ENCODE measurements around the gene MELK.

MELK gene

DNA sequence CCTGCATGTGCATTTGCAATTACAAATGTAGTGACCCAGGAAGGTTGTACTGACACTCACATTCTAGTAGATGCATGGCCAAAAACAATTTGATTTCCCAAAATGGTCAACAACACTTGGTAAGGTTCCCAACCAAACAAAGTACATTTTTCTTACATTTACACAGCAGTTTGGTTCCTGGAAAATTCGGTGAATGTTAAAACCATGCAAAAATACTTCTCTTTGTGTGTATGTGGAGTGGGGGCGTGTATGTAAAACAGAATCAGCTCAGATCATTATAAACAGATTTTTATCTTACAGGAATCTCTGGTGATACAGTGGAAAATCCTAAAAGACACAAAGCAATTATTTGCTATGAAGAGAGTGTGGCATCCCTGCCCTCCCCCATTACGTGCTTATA is 25.1 kb upstream of the MELK start:
- TF ChIP-seq, protein P1, sequence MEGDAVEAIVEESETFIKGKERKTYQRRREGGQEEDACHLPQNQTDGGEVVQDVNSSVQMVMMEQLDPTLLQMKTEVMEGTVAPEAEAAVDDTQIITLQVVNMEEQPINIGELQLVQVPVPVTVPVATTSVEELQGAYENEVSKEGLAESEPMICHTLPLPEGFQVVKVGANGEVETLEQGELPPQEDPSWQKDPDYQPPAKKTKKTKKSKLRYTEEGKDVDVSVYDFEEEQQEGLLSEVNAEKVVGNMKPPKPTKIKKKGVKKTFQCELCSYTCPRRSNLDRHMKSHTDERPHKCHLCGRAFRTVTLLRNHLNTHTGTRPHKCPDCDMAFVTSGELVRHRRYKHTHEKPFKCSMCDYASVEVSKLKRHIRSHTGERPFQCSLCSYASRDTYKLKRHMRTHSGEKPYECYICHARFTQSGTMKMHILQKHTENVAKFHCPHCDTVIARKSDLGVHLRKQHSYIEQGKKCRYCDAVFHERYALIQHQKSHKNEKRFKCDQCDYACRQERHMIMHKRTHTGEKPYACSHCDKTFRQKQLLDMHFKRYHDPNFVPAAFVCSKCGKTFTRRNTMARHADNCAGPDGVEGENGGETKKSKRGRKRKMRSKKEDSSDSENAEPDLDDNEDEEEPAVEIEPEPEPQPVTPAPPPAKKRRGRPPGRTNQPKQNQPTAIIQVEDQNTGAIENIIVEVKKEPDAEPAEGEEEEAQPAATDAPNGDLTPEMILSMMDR (IDR thresholded peaks at IDR 0.05), result no peak

GRCh38 chr9:36548454-36548853 is 24.2 kb upstream of the MELK start:
- TF ChIP-seq, protein P1 (IDR thresholded peaks at IDR 0.05), result no peak

DNA sequence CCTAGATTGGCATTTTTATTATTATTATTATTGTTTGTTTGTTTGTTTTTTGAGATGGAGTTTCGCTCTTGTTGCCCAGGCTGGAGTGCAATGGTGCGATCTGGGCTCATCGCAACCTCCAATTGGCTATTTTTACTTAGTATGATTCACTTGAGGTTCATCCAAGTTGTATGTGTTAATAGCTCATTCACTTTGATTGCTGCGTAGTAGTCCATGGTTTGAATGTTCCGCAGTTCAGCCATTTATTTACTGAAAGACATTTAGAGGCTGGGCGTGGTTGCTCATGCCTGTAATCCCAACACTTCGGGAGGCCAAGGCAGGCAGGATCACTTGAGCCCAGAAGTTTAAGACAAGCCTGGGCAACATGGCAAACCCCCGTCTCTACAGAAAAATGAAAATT is 22.6 kb upstream of the MELK start:
- TF ChIP-seq, protein P1 (IDR thresholded peaks at IDR 0.05), result no peak

DNA sequence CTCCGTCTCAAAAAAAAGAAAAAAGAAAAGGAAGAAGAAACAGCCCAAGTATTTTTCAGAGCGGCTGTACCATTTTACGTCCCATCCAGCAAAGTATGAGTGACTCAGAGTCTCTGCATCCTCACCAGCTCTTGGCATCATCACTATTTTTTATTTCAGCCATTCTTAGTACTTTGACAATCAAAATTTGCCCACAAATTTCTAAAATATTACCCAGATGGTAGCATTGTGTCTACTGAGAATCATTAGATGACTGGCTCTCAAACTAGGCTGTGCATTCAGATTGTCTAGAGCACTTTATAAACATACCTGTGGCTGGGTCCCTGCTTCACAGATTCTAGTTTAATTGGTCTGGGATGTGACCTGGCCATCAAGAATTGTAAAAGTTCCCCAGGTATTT is 21.6 kb upstream of the MELK start:
- TF ChIP-seq, protein P1 (IDR thresholded peaks at IDR 0.05), result no peak

DNA sequence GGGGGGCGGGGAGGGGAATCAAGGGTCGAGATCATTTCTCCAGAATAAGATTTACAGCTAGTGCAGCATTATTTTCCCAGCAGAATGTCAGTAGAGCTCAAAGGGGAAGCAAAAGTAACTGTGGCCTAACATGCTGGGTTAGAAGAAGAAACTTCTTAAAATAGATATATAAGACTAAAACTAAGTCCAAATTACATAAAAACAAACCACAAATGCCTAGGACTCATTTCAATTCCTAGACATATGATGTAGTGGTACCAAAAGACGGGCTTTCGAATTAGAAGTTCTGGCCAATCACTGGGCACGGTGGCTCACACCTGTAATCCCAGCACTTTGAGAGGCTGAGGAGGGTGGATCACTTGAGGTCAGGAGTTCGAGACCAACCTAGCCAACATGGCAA is 20.8 kb upstream of the MELK start:
- TF ChIP-seq, protein P1 (IDR thresholded peaks at IDR 0.05), result no peak

GRCh38 chr9:36559036-36559695 is 13.5 kb upstream of the MELK start:
- TF ChIP-seq, protein P1 (IDR thresholded peaks at IDR 0.05), result no peak

- TF ChIP-seq, protein P1 (IDR thresholded peaks at IDR 0.05), result no peak
Observed at GRCh38 chr9:36560771-36561170, 11.9 kb upstream of the MELK start.

DNA sequence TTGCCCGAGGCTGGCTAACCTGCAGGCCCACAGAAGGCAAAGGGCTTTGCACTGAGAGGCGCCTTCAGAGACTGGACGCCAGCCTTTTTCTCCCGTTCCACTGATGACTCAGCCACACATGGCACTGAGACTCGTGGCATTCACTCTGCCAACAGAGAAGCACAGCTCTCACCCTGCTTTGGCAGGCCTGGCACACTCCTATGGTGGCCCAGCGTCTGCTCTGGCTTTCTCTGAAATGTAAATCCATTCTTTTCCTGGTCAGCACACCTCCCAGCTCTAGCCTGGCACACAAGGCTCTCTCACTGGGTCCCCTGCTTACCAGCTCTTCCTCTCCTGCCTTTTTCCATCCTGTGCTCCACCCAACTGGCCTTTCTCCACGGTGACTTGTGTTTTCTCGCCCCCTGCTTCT is 5.9 kb upstream of the MELK start:
- TF ChIP-seq, protein P1 (IDR thresholded peaks at IDR 0.05), result no peak
